BLaER1 treated with 17β-estradiol and CSF1 and Interleukin-3, amounts not matched to agents 10 nM and 100 nM (cell line): ENCODE measurements around the gene PTGER4.
"Not testable (repeated sequence)": the region's sequence is repeated elsewhere in the genome, so short reads cannot be mapped to it uniquely, and the experiment has no call there.

Source experiments
- H3K27ac ChIP-seq, 11 experiments: shearing (Covaris generic); formaldehyde crosslinking; 2 replicates each; pipeline ENCODE4 v1.8.1; 2022
- H3K27me3 ChIP-seq, 11 experiments: shearing (Covaris generic); formaldehyde crosslinking; 2 replicates each; pipeline ENCODE4 v1.8.1; 2022
- H3K36me3 ChIP-seq, 11 experiments: shearing (Covaris generic); formaldehyde crosslinking; 2 replicates each; pipeline ENCODE4 v1.8.1; 2022
- H3K4me1 ChIP-seq, 10 experiments: shearing (Covaris generic); formaldehyde crosslinking; 2 replicates each; pipeline ENCODE4 v1.8.1; 2022
- H3K4me2 ChIP-seq, 11 experiments: shearing (Covaris generic); formaldehyde crosslinking; 2 replicates each; pipeline ENCODE4 v1.8.1; 2022
- H3K4me3 ChIP-seq, 10 experiments: shearing (Covaris generic); formaldehyde crosslinking; 2 replicates each; pipeline ENCODE4 v1.8.1; 2022
- H3K9ac ChIP-seq, 11 experiments: shearing (Covaris generic); formaldehyde crosslinking; 2 replicates each; pipeline ENCODE4 v1.8.1; 2022
- H3K9me3 ChIP-seq, 11 experiments: shearing (Covaris generic); formaldehyde crosslinking; replicated peaks in 1 of 11; 2 replicates each; pipeline ENCODE4 v1.8.1; 2022
- H4K20me1 ChIP-seq, 11 experiments: shearing (Covaris generic); formaldehyde crosslinking; 2 replicates each; pipeline ENCODE4 v1.8.1; 2022
- Cebpa-rat ChIP-seq, 11 experiments: shearing (Covaris generic); IDR thresholded peaks; 2 replicates each; pipeline ENCODE4 v1.8.1; 2022

The PTGER4 gene

GRCh38 chr5:40716590-40716989 is 36.9 kb downstream of the PTGER4 start:
- no peaks in the 10 kb centered on the region for H4K20me1 ChIP-seq
- no peak overlapping the region for H3K9ac ChIP-seq
- no peak overlapping the region for H3K4me2 ChIP-seq
- H3K27me3 ChIP-seq = no peaks in the 10 kb centered on the region
- H3K27ac ChIP-seq = no peak overlapping the region
- no peak for TF ChIP-seq Cebpa-rat (IDR thresholded peaks at IDR 0.05)
- H3K4me3 ChIP-seq = no peak overlapping the region
- H3K9me3 ChIP-seq = peaks cover 13 to 34% (median 27%) of the 10 kb centered on the region in 11 experiments
- H3K36me3 ChIP-seq = peaks cover 32 to 78% (median 61%) of the 10 kb centered on the region in 11 experiments
- no peaks in the 10 kb centered on the region for H3K4me1 ChIP-seq

GRCh38 chr5:40717281-40717680 is 37.6 kb downstream of the PTGER4 start:
- no peak overlapping the region for H3K27ac ChIP-seq
- no peak overlapping the region for H3K9ac ChIP-seq
- peaks cover 36 to 78% (median 63%) of the 10 kb centered on the region in 11 experiments for H3K36me3 ChIP-seq
- no peak overlapping the region for H3K4me3 ChIP-seq
- TF ChIP-seq Cebpa-rat (IDR thresholded peaks at IDR 0.05) = no peak
- no peaks in the 10 kb centered on the region for H3K4me1 ChIP-seq
- H4K20me1 ChIP-seq = no peaks in the 10 kb centered on the region
- no peak overlapping the region for H3K4me2 ChIP-seq
- H3K9me3 ChIP-seq = peaks cover 20 to 36% (median 33%) of the 10 kb centered on the region in 11 experiments
- H3K27me3 ChIP-seq = no peaks in the 10 kb centered on the region

- H3K27me3 ChIP-seq = no peaks in the 10 kb centered on the region
- H4K20me1 ChIP-seq = no peaks in the 10 kb centered on the region
- H3K27ac ChIP-seq = no peak overlapping the region
- H3K4me1 ChIP-seq = no peaks in the 10 kb centered on the region
- no peak overlapping the region for H3K4me2 ChIP-seq
- H3K36me3 ChIP-seq = peaks cover 57 to 92% (median 84%) of the 10 kb centered on the region in 11 experiments
- no peak for TF ChIP-seq Cebpa-rat (IDR thresholded peaks at IDR 0.05)
- no peak overlapping the region for H3K4me3 ChIP-seq
- H3K9ac ChIP-seq = no peak overlapping the region
- H3K9me3 ChIP-seq = peaks cover 39 to 59% (median 54%) of the 10 kb centered on the region in 11 experiments
Measured at GRCh38 chr5:40720069-40720468, 40.4 kb downstream of the PTGER4 start.

GRCh38 chr5:40722497-40722911 is 42.8 kb downstream of the PTGER4 start:
- Histone ChIP-seq H3K9me3 (peaks cover 39 to 67% (median 56%) of the 10 kb centered on the region in 11 experiments), H3K36me3 (peaks cover 65 to 94% (median 82%) of the 10 kb centered on the region in 11 experiments), H3K4me3 (peak overlapping the region in 3 of 10 experiments; percentile 17 to 28 (median 23); a peak in 1 of 20 replicates)
- H4K20me1 ChIP-seq, H3K9ac ChIP-seq, H3K4me1 ChIP-seq, H3K27me3 ChIP-seq, H3K4me2 ChIP-seq, H3K27ac ChIP-seq: not testable (repeated sequence)

GRCh38 chr5:40733434-40733833 is 53.7 kb downstream of the PTGER4 start:
- H3K36me3 ChIP-seq = peaks cover 20 to 60% (median 37%) of the 10 kb centered on the region in 11 experiments; a peak in 21 of 22 replicates
- H3K27ac ChIP-seq = no peak overlapping the region
- peaks cover 0 to 9% (median 0%) of the 10 kb centered on the region in 11 experiments; a peak in 5 of 22 replicates for H3K9me3 ChIP-seq
- peaks cover 0 to 36% (median 6%) of the 10 kb centered on the region in 10 experiments; a peak in 11 of 20 replicates for H3K4me1 ChIP-seq
- H3K4me2 ChIP-seq = peak overlapping the region in 5 of 11 experiments; percentile 5 to 71 (median 19); a peak in 6 of 22 replicates
- H3K9ac ChIP-seq = no peak overlapping the region
- no peaks in the 10 kb centered on the region for H3K27me3 ChIP-seq
- H4K20me1 ChIP-seq = peaks cover 0 to 13% (median 4%) of the 10 kb centered on the region in 11 experiments; a peak in 5 of 22 replicates
- H3K4me3 ChIP-seq = no peak overlapping the region
- no peak for TF ChIP-seq Cebpa-rat (IDR thresholded peaks at IDR 0.05)

GRCh38 chr5:40733879-40734563 is 54.3 kb downstream of the PTGER4 start:
- H3K4me3 ChIP-seq = no peak overlapping the region
- no peak overlapping the region for H3K27ac ChIP-seq
- H4K20me1 ChIP-seq = peaks cover 0 to 13% (median 4%) of the 10 kb centered on the region in 11 experiments; a peak in 5 of 22 replicates
- H3K4me1 ChIP-seq = peaks cover 0 to 36% (median 6%) of the 10 kb centered on the region in 10 experiments; a peak in 11 of 20 replicates
- peaks cover 22 to 60% (median 35%) of the 10 kb centered on the region in 11 experiments; a peak in 21 of 22 replicates for H3K36me3 ChIP-seq
- H3K4me2 ChIP-seq = peak overlapping the region in 5 of 11 experiments; percentile 5 to 71 (median 19); a peak in 5 of 22 replicates
- H3K9me3 ChIP-seq = peaks cover 0 to 13% (median 4%) of the 10 kb centered on the region in 11 experiments; a peak in 10 of 22 replicates
- no peak overlapping the region for H3K9ac ChIP-seq
- no peak for TF ChIP-seq Cebpa-rat (IDR thresholded peaks at IDR 0.05)
- no peaks in the 10 kb centered on the region for H3K27me3 ChIP-seq

- Histone ChIP-seq H3K36me3 (peaks cover 24 to 62% (median 34%) of the 10 kb centered on the region in 11 experiments; a peak in 21 of 22 replicates), H3K27ac (no peak overlapping the region), H3K4me3 (no peak overlapping the region), H4K20me1 (peaks cover 0 to 13% (median 4%) of the 10 kb centered on the region in 11 experiments; a peak in 5 of 22 replicates), H3K4me2 (0 out of 22 replicates have a peak overlapping the region, but pooled peaks of 2 of the 11 experiments have one; percentile 5 to 29), H3K4me1 (peaks cover 0 to 36% (median 6%) of the 10 kb centered on the region in 10 experiments; a peak in 11 of 20 replicates), H3K27me3 (no peaks in the 10 kb centered on the region), H3K9me3 (peaks cover 0 to 20% (median 11%) of the 10 kb centered on the region in 11 experiments; a peak in 16 of 22 replicates), H3K9ac (no peak overlapping the region)
- TF ChIP-seq Cebpa-rat (IDR thresholded peaks at IDR 0.05) = no peak
Measured at GRCh38 chr5:40734986-40735385, 55.3 kb downstream of the PTGER4 start.

- peaks cover 30 to 62% (median 40%) of the 10 kb centered on the region in 11 experiments; a peak in 21 of 22 replicates for H3K36me3 ChIP-seq
- 0 out of 22 replicates have a peak overlapping the region, but pooled peaks of 1 of the 11 experiments have one; percentile 2 for H3K27ac ChIP-seq
- no peak overlapping the region for H3K4me3 ChIP-seq
- peaks cover 4 to 26% (median 17%) of the 10 kb centered on the region in 11 experiments; a peak in 19 of 22 replicates for H3K9me3 ChIP-seq
- H3K4me2 ChIP-seq = 0 out of 22 replicates have a peak overlapping the region, but pooled peaks of 2 of the 11 experiments have one; percentile 1 to 5
- H3K27me3 ChIP-seq = no peaks in the 10 kb centered on the region
- peaks cover 0 to 36% (median 6%) of the 10 kb centered on the region in 10 experiments; a peak in 11 of 20 replicates for H3K4me1 ChIP-seq
- no peak overlapping the region for H3K9ac ChIP-seq
- no peak for TF ChIP-seq Cebpa-rat (IDR thresholded peaks at IDR 0.05)
- H4K20me1 ChIP-seq = peaks cover 0 to 13% (median 4%) of the 10 kb centered on the region in 11 experiments; a peak in 5 of 22 replicates
Measured at GRCh38 chr5:40735609-40736008, 55.9 kb downstream of the PTGER4 start.
